HepG2 (cell line): ENCODE measurements around the gene CNBD2. TPM values are rescaled to one million over a fixed set of nuclear protein-coding genes. Genes with fewer than 3 reads are reported as not detected.

Experiments used
- CREBL2 ChIP-seq: sonication (generic); formaldehyde crosslinking; IDR thresholded peaks from 2 replicates; pipeline ENCODE4 v1.8.1; 2023; ENCODE audit warnings: missing genetic modification reagents, mild to moderate bottlenecking, borderline replicate concordance
- EED ChIP-seq: sonication (generic); formaldehyde crosslinking; IDR thresholded peaks from 2 replicates; pipeline ENCODE4 v1.5.0; 2020; ENCODE audit warnings: mild to moderate bottlenecking, missing genetic modification reagents
- FUBP1 ChIP-seq: sonication (generic); formaldehyde crosslinking; IDR thresholded peaks from 2 replicates; pipeline ENCODE4 v1.5.1; 2020; ENCODE audit warnings: missing genetic modification reagents, mild to moderate bottlenecking, borderline replicate concordance
- HHEX ChIP-seq: IDR thresholded peaks from 2 replicates; pipeline ENCODE4 v1.6.1; 2016; ENCODE audit warnings: control low read depth
- HIVEP1 ChIP-seq: sonication (generic); formaldehyde crosslinking; IDR thresholded peaks from 2 replicates; pipeline ENCODE4 v1.4.0; 2020; ENCODE audit warnings: mild to moderate bottlenecking, missing genetic modification reagents
- MYNN ChIP-seq: sonication (generic); formaldehyde crosslinking; IDR thresholded peaks from 2 replicates; pipeline ENCODE4 v1.4.0; 2020; ENCODE audit warnings: mild to moderate bottlenecking, low read depth, missing genetic modification reagents
- PITX1 ChIP-seq: sonication (generic); formaldehyde crosslinking; IDR thresholded peaks from 2 replicates; pipeline ENCODE4 v1.5.1; 2020; ENCODE audit warnings: mild to moderate bottlenecking, missing genetic modification reagents
- TGIF2 ChIP-seq: IDR thresholded peaks from 2 replicates; pipeline ENCODE4 v1.6.1; 2016; ENCODE audit warnings: control low read depth, missing compliant biosample characterization
- ZBTB33 ChIP-seq: sonication (generic); formaldehyde crosslinking; IDR thresholded peaks from 2 replicates; pipeline ENCODE4 v1.4.0; 2020; ENCODE audit warnings: missing genetic modification reagents
- ZNF343 ChIP-seq: sonication (generic); formaldehyde crosslinking; IDR thresholded peaks from 2 replicates; pipeline ENCODE4 v1.4.0; 2020; ENCODE audit warnings: mild to moderate bottlenecking, missing genetic modification reagents
- ZNF740 ChIP-seq: sonication (generic); formaldehyde crosslinking; IDR thresholded peaks from 2 replicates; pipeline ENCODE4 v1.4.0; 2020; ENCODE audit warnings: missing genetic modification reagents
- ZNF878 ChIP-seq: sonication (generic); formaldehyde crosslinking; IDR thresholded peaks from 2 replicates; pipeline ENCODE4 v1.8.1; 2023; ENCODE audit warnings: mild to moderate bottlenecking, missing genetic modification reagents, moderate library complexity
- polyA plus RNA-seq, 8 experiments: library from polyadenylated mRNA; depleted of rRNA in 3 of 8; stranded (reverse) in 7 of 8; unstranded in 1 of 8; fragments of >200 nt; fragmentation: Illumina TruSeq in 4 of 8; extraction: Trizol in 4 of 8; gene quantifications; 2 replicates each; pipeline versions ENCODE4 v1.2.1 to v1.2.3, GENCODE V29; 2011 to 2016; ENCODE audit warnings: low read depth in 4 of 8, missing spikeins in 1 of 8, mixed read lengths in 1 of 8; ENCODE audit not compliant: insufficient read depth in 1 of 8
- total RNA-seq, 5 experiments: library from RNA; depleted of rRNA; stranded (reverse); fragments of >200 nt; fragmentation: Illumina TruSeq; extraction: Trizol; gene quantifications; 2 replicates each; pipeline ENCODE4 v1.2.3, GENCODE V29; 2016; ENCODE audit warnings: low read depth in 1 of 5

Gene CNBD2
- total and polyA plus RNA-seq, 2 of the 13 experiments (the other 11 are each of a cell fraction or from before 2014, with no cell fraction given): 12.4 to 22.8 TPM

GRCh38 chr20:36051318-36052116 lies 83.1 kb downstream of the CNBD2 start (continued):
- no peak for TF ChIP-seq MYNN (CRISPR knock-in tag)
- no peak for TF ChIP-seq HHEX (CRISPR knock-in tag)
- TF ChIP-seq TGIF2 (CRISPR knock-in tag): no peak
- TF ChIP-seq PITX1 (CRISPR knock-in tag): 0 out of 2 replicates have a peak, but pooled peaks have one; percentile 10
- TF ChIP-seq FUBP1 (CRISPR knock-in tag): no peak
- TF ChIP-seq CREBL2 (CRISPR knock-in tag): no peak
- no peak for TF ChIP-seq EED (CRISPR knock-in tag)
- TF ChIP-seq ZNF343: no peak
- 0 out of 2 replicates have a peak, but pooled peaks have one; percentile 6 for TF ChIP-seq ZBTB33 (CRISPR knock-in tag)
- TF ChIP-seq HIVEP1 (CRISPR knock-in tag): peak; percentile 45; the same call in 1 of the 2 replicates
- no peak for TF ChIP-seq ZNF740
- 0 out of 2 replicates have a peak, but pooled peaks have one; percentile 38 for TF ChIP-seq ZNF878
